ENCODE data around the gene KDM4B.

DNA sequence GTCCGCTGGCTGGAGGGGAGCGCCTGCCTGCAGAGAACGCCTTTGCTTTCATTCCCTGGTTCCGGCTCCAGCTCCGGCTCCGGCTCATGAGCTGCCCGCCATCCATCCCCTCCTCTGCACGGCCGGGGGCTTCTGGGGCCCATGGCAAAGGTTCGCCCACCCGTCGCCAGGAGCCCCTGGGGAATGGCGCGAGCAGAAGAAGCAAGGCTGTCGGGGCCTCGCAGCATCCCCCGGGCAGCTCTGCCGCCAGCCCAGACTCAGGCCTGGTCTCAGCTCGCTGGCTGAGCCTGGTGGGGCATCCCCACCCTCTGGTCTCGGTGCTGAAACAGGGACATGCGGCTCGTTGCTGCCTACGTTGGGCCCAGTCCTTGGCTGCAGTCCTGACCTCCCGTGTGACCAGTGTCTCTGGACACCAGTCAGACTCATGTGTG lies 96.8 kb downstream of the KDM4B start:
- TF ChIP-seq, protein P1, sequence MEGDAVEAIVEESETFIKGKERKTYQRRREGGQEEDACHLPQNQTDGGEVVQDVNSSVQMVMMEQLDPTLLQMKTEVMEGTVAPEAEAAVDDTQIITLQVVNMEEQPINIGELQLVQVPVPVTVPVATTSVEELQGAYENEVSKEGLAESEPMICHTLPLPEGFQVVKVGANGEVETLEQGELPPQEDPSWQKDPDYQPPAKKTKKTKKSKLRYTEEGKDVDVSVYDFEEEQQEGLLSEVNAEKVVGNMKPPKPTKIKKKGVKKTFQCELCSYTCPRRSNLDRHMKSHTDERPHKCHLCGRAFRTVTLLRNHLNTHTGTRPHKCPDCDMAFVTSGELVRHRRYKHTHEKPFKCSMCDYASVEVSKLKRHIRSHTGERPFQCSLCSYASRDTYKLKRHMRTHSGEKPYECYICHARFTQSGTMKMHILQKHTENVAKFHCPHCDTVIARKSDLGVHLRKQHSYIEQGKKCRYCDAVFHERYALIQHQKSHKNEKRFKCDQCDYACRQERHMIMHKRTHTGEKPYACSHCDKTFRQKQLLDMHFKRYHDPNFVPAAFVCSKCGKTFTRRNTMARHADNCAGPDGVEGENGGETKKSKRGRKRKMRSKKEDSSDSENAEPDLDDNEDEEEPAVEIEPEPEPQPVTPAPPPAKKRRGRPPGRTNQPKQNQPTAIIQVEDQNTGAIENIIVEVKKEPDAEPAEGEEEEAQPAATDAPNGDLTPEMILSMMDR (IDR thresholded peaks at IDR 0.05; ENCODE audit: borderline replicate concordance, extremely low read depth, low read length, poor library complexity, severe bottlenecking) = no peak
- TF ChIP-seq EZH2 (IDR thresholded peaks at IDR 0.05; ENCODE audit: borderline replicate concordance, low read depth, low read length, severe bottlenecking) = no peak

All from DND-41 (cell line).